ENCODE results near the gene LRRFIP2. TPM values are rescaled to one million over a fixed set of nuclear protein-coding genes. Genes with fewer than 3 reads are reported as not detected.
A peak's percentile ranks its signal among the peaks of the same experiment; 100 is the strongest.
"Not testable (repeated sequence)": the region's sequence is repeated elsewhere in the genome, so short reads cannot be mapped to it uniquely, and the experiment has no call there.

LRRFIP2 gene
- total RNA-seq, 2 experiments from 2014 or later = 27.8 to 29.0 TPM

- Mint-ChIP-seq H3K4me3 (no peak overlapping the region), H3K27me3 (no peaks in the 10 kb centered on the region), H3K36me3 (peaks cover 3% of the 10 kb centered on the region), H3K27ac (no peak overlapping the region), H3K9me3 (no peaks in the 10 kb centered on the region), H3K4me1 (peaks cover 6% of the 10 kb centered on the region)
- POLR2A ChIA-PET = no interaction called here
- ATAC-seq (ENCODE audit: low read depth) = no peak
- no peak for DNase-seq
Measured at GRCh38 chr3:37130448-37130847, 43.9 kb downstream of the LRRFIP2 start.

GRCh38 chr3:37129871-37130270, 44.5 kb downstream of the LRRFIP2 start:
- H3K4me1 Mint-ChIP-seq = peaks cover 6% of the 10 kb centered on the region
- no peaks in the 10 kb centered on the region for H3K9me3 Mint-ChIP-seq
- no peak for DNase-seq
- H3K36me3 Mint-ChIP-seq = peaks cover 3% of the 10 kb centered on the region
- POLR2A ChIA-PET = no interaction called here
- no peak overlapping the region for H3K27ac Mint-ChIP-seq
- H3K27me3 Mint-ChIP-seq = no peaks in the 10 kb centered on the region
- H3K4me3 Mint-ChIP-seq = no peak overlapping the region
- ATAC-seq (ENCODE audit: low read depth) = peak; percentile 45

- ATAC-seq (ENCODE audit: low read depth) (no peak), DNase-seq (no peak)
- POLR2A ChIA-PET = no interaction called here
- Mint-ChIP-seq H3K9me3 (no peaks in the 10 kb centered on the region), H3K4me3 (no peak overlapping the region), H3K36me3 (no peaks in the 10 kb centered on the region), H3K27me3 (no peaks in the 10 kb centered on the region), H3K4me1 (peaks cover 6% of the 10 kb centered on the region), H3K27ac (no peak overlapping the region)
Measured at GRCh38 chr3:37127340-37127739, 47.0 kb downstream of the LRRFIP2 start.

GRCh38 chr3:37126856-37127255, 47.5 kb downstream of the LRRFIP2 start:
- Mint-ChIP-seq H3K27ac (no peak overlapping the region), H3K4me1 (peaks cover 6% of the 10 kb centered on the region), H3K9me3 (peaks cover 3% of the 10 kb centered on the region), H3K27me3 (no peaks in the 10 kb centered on the region), H3K4me3 (no peak overlapping the region), H3K36me3 (peaks cover 4% of the 10 kb centered on the region)
- POLR2A ChIA-PET = no interaction called here
- no peak for ATAC-seq (ENCODE audit: low read depth)
- no peak for DNase-seq

GRCh38 chr3:37125195-37126073, 48.9 kb downstream of the LRRFIP2 start:
- peaks cover 3% of the 10 kb centered on the region for H3K4me1 Mint-ChIP-seq
- ATAC-seq (ENCODE audit: low read depth) = no peak
- H3K9me3 Mint-ChIP-seq = peaks cover 3% of the 10 kb centered on the region
- POLR2A ChIA-PET = no interaction called here
- DNase-seq = no peak
- no peak overlapping the region for H3K4me3 Mint-ChIP-seq
- H3K27ac Mint-ChIP-seq = no peak overlapping the region
- H3K27me3 Mint-ChIP-seq = no peaks in the 10 kb centered on the region
- H3K36me3 Mint-ChIP-seq = peaks cover 4% of the 10 kb centered on the region

- peaks cover 3% of the 10 kb centered on the region for H3K9me3 Mint-ChIP-seq
- ATAC-seq (ENCODE audit: low read depth) (no peak), DNase-seq (no peak)
- H3K4me1 Mint-ChIP-seq = no peaks in the 10 kb centered on the region
- no peaks in the 10 kb centered on the region for H3K27me3 Mint-ChIP-seq
- H3K4me3 Mint-ChIP-seq = no peak overlapping the region
- peaks cover 4% of the 10 kb centered on the region for H3K36me3 Mint-ChIP-seq
- no peak overlapping the region for H3K27ac Mint-ChIP-seq
- POLR2A ChIA-PET = no interaction called here
Measured at GRCh38 chr3:37124435-37124834, 49.9 kb downstream of the LRRFIP2 start.

GRCh38 chr3:37123292-37123691, 51.1 kb downstream of the LRRFIP2 start:
- no peak for DNase-seq
- no peak overlapping the region for H3K4me3 Mint-ChIP-seq
- H3K36me3 Mint-ChIP-seq = peaks cover 4% of the 10 kb centered on the region
- no peak for ATAC-seq (ENCODE audit: low read depth)
- no peaks in the 10 kb centered on the region for H3K4me1 Mint-ChIP-seq
- H3K27ac Mint-ChIP-seq = no peak overlapping the region
- H3K27me3 Mint-ChIP-seq = no peaks in the 10 kb centered on the region
- POLR2A ChIA-PET = no interaction called here
- H3K9me3 Mint-ChIP-seq = peaks cover 3% of the 10 kb centered on the region

GRCh38 chr3:37122069-37122468, 52.3 kb downstream of the LRRFIP2 start:
- H3K4me1 Mint-ChIP-seq; H3K36me3 Mint-ChIP-seq; ATAC-seq (ENCODE audit: low read depth); POLR2A ChIA-PET; H3K9me3 Mint-ChIP-seq; DNase-seq; H3K4me3 Mint-ChIP-seq; H3K27ac Mint-ChIP-seq; H3K27me3 Mint-ChIP-seq: not testable (repeated sequence)

GRCh38 chr3:37118163-37118562, 56.2 kb downstream of the LRRFIP2 start:
- DNase-seq = no peak
- Mint-ChIP-seq H3K4me3 (no peak overlapping the region), H3K9me3 (peaks cover 3% of the 10 kb centered on the region), H3K27me3 (no peaks in the 10 kb centered on the region), H3K36me3 (peaks cover 8% of the 10 kb centered on the region), H3K4me1 (no peaks in the 10 kb centered on the region), H3K27ac (no peak overlapping the region)
- POLR2A ChIA-PET = interaction anchor here (0.6 kb wide), 1 partner anchor 112 kb away, joined by 5 read pairs; no protein-coding TSS in a partner anchor
- no peak for ATAC-seq (ENCODE audit: low read depth)

GRCh38 chr3:37117548-37117947, 56.8 kb downstream of the LRRFIP2 start:
- no peaks in the 10 kb centered on the region for H3K4me1 Mint-ChIP-seq
- POLR2A ChIA-PET = no interaction called here
- peaks cover 3% of the 10 kb centered on the region for H3K9me3 Mint-ChIP-seq
- ATAC-seq (ENCODE audit: low read depth) (no peak), DNase-seq (no peak)
- H3K27me3 Mint-ChIP-seq = no peaks in the 10 kb centered on the region
- peaks cover 9% of the 10 kb centered on the region for H3K36me3 Mint-ChIP-seq
- no peak overlapping the region for H3K4me3 Mint-ChIP-seq
- H3K27ac Mint-ChIP-seq = no peak overlapping the region

- POLR2A ChIA-PET = no interaction called here
- ATAC-seq (ENCODE audit: low read depth) (no peak), DNase-seq (no peak)
- no peaks in the 10 kb centered on the region for H3K4me1 Mint-ChIP-seq
- peaks cover 6% of the 10 kb centered on the region for H3K36me3 Mint-ChIP-seq
- peaks cover under 1% of the 10 kb centered on the region for H3K9me3 Mint-ChIP-seq
- no peak overlapping the region for H3K27ac Mint-ChIP-seq
- H3K27me3 Mint-ChIP-seq = no peaks in the 10 kb centered on the region
- H3K4me3 Mint-ChIP-seq = no peak overlapping the region
Measured at GRCh38 chr3:37116998-37117397, 57.4 kb downstream of the LRRFIP2 start.

- no peaks in the 10 kb centered on the region for H3K4me1 Mint-ChIP-seq
- no peaks in the 10 kb centered on the region for H3K27me3 Mint-ChIP-seq
- no peak overlapping the region for H3K27ac Mint-ChIP-seq
- no peaks in the 10 kb centered on the region for H3K9me3 Mint-ChIP-seq
- POLR2A ChIA-PET = no interaction called here
- ATAC-seq (ENCODE audit: low read depth) (no peak), DNase-seq (no peak)
- H3K36me3 Mint-ChIP-seq = peaks cover 5% of the 10 kb centered on the region
- H3K4me3 Mint-ChIP-seq = no peak overlapping the region
Measured at GRCh38 chr3:37115446-37115845, 58.9 kb downstream of the LRRFIP2 start.

- POLR2A ChIA-PET = no interaction called here
- ATAC-seq (ENCODE audit: low read depth) (no peak), DNase-seq (no peak)
- Mint-ChIP-seq H3K27me3 (no peaks in the 10 kb centered on the region), H3K9me3 (no peaks in the 10 kb centered on the region), H3K4me1 (no peaks in the 10 kb centered on the region), H3K27ac (no peak overlapping the region), H3K36me3 (peaks cover 5% of the 10 kb centered on the region), H3K4me3 (no peak overlapping the region)
Measured at GRCh38 chr3:37114251-37115145, 59.9 kb downstream of the LRRFIP2 start.

- Mint-ChIP-seq H3K27ac (no peak overlapping the region), H3K36me3 (peaks cover 5% of the 10 kb centered on the region), H3K4me3 (no peak overlapping the region), H3K4me1 (no peaks in the 10 kb centered on the region), H3K27me3 (no peaks in the 10 kb centered on the region), H3K9me3 (no peaks in the 10 kb centered on the region)
- ATAC-seq (ENCODE audit: low read depth) = no peak
- POLR2A ChIA-PET = no interaction called here
- DNase-seq = no peak
Measured at GRCh38 chr3:37112987-37113386, 61.4 kb downstream of the LRRFIP2 start.
